ENCODE measurements around the gene AKR1C1.
A peak's percentile ranks its signal among the peaks of the same experiment; 100 is the strongest.
"Not testable (repeated sequence)": the region's sequence is repeated elsewhere in the genome, so short reads cannot be mapped to it uniquely, and the experiment has no call there.

Gene AKR1C1

GRCh38 chr10:5023177-5023805 is 60.1 kb downstream of the AKR1C1 start:
- Histone ChIP-seq H3K27me3 (ENCODE audit: control insufficient read depth in 1 of 2, insufficient read depth in 1 of 2, low read length in 2 of 2) (no peaks in the 10 kb centered on the region), H2BK15ac (ENCODE audit: low read depth, poor library complexity, severe bottlenecking) (no peak overlapping the region), H3K9ac (ENCODE audit: low read length) (no peak overlapping the region), H2AFZ (ENCODE audit: low read depth, low read length) (no peak overlapping the region), H3K4me2 (ENCODE audit: low read length, poor library complexity, severe bottlenecking) (no peak overlapping the region), H3K4ac (ENCODE audit: low read depth in 1 of 2, low read length in 2 of 2) (no peak overlapping the region), H2BK120ac (ENCODE audit: low read depth, low read length) (no peak overlapping the region), H3K14ac (ENCODE audit: low read length in 2 of 2) (no peak overlapping the region), H2AK5ac (ENCODE audit: low read length, severe bottlenecking) (no peak overlapping the region), H3K4me3 (ENCODE audit: insufficient read depth in 1 of 2, low read depth in 1 of 2, low read length in 2 of 2) (no peak overlapping the region), H3K27ac (ENCODE audit: low read length, poor library complexity, severe bottlenecking) (no peak overlapping the region), H3K9me3 (ENCODE audit: control insufficient read depth, low read length) (peaks cover 5% of the 10 kb centered on the region), H2BK5ac (ENCODE audit: low read depth, low read length, poor library complexity, severe bottlenecking) (no peak overlapping the region), H3K18ac (ENCODE audit: low read depth in 1 of 2, low read length in 2 of 2) (no peak overlapping the region), H4K91ac (ENCODE audit: low read length) (no peak overlapping the region), H3K36me3 (ENCODE audit: control insufficient read depth in 1 of 2, insufficient read depth in 2 of 2, low read depth in 1 of 2, low read length in 2 of 2) (no peaks in the 10 kb centered on the region), H3K23ac (ENCODE audit: low read length in 2 of 2) (no peak overlapping the region), H3K79me1 (replicated peaks; ENCODE audit: low read length, poor library complexity, severe bottlenecking) (no peaks in the 10 kb centered on the region), H4K8ac (ENCODE audit: low read length) (no peak overlapping the region), H2BK12ac (ENCODE audit: low read length in 2 of 2) (no peak overlapping the region), H3K4me1 (ENCODE audit: control insufficient read depth, insufficient read depth, low read depth, low read length) (peaks cover 4% of the 10 kb centered on the region)
- WGBS: 59% methylated on average over 4 of the region's 4 CpGs
- no peak for DNase-seq

- H3K18ac ChIP-seq (ENCODE audit: low read depth in 1 of 2, low read length in 2 of 2); H2BK15ac ChIP-seq (ENCODE audit: low read depth, poor library complexity, severe bottlenecking); H3K4me2 ChIP-seq (ENCODE audit: low read length, poor library complexity, severe bottlenecking); H2AFZ ChIP-seq (ENCODE audit: low read depth, low read length); H3K4ac ChIP-seq (ENCODE audit: low read depth in 1 of 2, low read length in 2 of 2); H2BK12ac ChIP-seq (ENCODE audit: low read length in 2 of 2); H3K14ac ChIP-seq (ENCODE audit: low read length in 2 of 2); H4K91ac ChIP-seq (ENCODE audit: low read length); DNase-seq; H3K36me3 ChIP-seq (ENCODE audit: control insufficient read depth in 1 of 2, insufficient read depth in 2 of 2, low read depth in 1 of 2, low read length in 2 of 2); H2BK5ac ChIP-seq (ENCODE audit: low read depth, low read length, poor library complexity, severe bottlenecking); H3K27ac ChIP-seq (ENCODE audit: low read length, poor library complexity, severe bottlenecking); H4K8ac ChIP-seq (ENCODE audit: low read length); H3K27me3 ChIP-seq (ENCODE audit: control insufficient read depth in 1 of 2, insufficient read depth in 1 of 2, low read length in 2 of 2); H2AK5ac ChIP-seq (ENCODE audit: low read length, severe bottlenecking); H2BK120ac ChIP-seq (ENCODE audit: low read depth, low read length); H3K4me1 ChIP-seq (ENCODE audit: control insufficient read depth, insufficient read depth, low read depth, low read length); H3K23ac ChIP-seq (ENCODE audit: low read length in 2 of 2); H3K4me3 ChIP-seq (ENCODE audit: insufficient read depth in 1 of 2, low read depth in 1 of 2, low read length in 2 of 2); H3K79me1 ChIP-seq (replicated peaks; ENCODE audit: low read length, poor library complexity, severe bottlenecking): not testable (repeated sequence)
- H3K9me3 ChIP-seq (ENCODE audit: control insufficient read depth, low read length): peaks cover 13% of the 10 kb centered on the region
- peak overlapping the region; percentile 1 for H3K9ac ChIP-seq (ENCODE audit: low read length)
Measured at GRCh38 chr10:5025461-5025881, 62.3 kb downstream of the AKR1C1 start.

GRCh38 chr10:5030989-5031388 is 67.8 kb downstream of the AKR1C1 start:
- no peak for DNase-seq
- Histone ChIP-seq H3K4me1 (ENCODE audit: control insufficient read depth, insufficient read depth, low read depth, low read length) (peaks cover 6% of the 10 kb centered on the region), H2BK15ac (ENCODE audit: low read depth, poor library complexity, severe bottlenecking) (no peak overlapping the region), H3K4ac (ENCODE audit: low read depth in 1 of 2, low read length in 2 of 2) (no peak overlapping the region), H3K36me3 (ENCODE audit: control insufficient read depth in 1 of 2, insufficient read depth in 2 of 2, low read depth in 1 of 2, low read length in 2 of 2) (no peaks in the 10 kb centered on the region), H3K23ac (ENCODE audit: low read length in 2 of 2) (no peak overlapping the region), H2BK5ac (ENCODE audit: low read depth, low read length, poor library complexity, severe bottlenecking) (no peak overlapping the region), H2AFZ (ENCODE audit: low read depth, low read length) (no peak overlapping the region), H3K79me1 (replicated peaks; ENCODE audit: low read length, poor library complexity, severe bottlenecking) (no peaks in the 10 kb centered on the region), H3K14ac (ENCODE audit: low read length in 2 of 2) (no peak overlapping the region), H3K9me3 (ENCODE audit: control insufficient read depth, low read length) (peaks cover 32% of the 10 kb centered on the region), H2BK120ac (ENCODE audit: low read depth, low read length) (no peak overlapping the region), H3K27me3 (ENCODE audit: control insufficient read depth in 1 of 2, insufficient read depth in 1 of 2, low read length in 2 of 2) (no peaks in the 10 kb centered on the region), H3K27ac (ENCODE audit: low read length, poor library complexity, severe bottlenecking) (no peak overlapping the region), H3K9ac (ENCODE audit: low read length) (no peak overlapping the region), H2BK12ac (ENCODE audit: low read length in 2 of 2) (no peak overlapping the region), H2AK5ac (ENCODE audit: low read length, severe bottlenecking) (no peak overlapping the region), H3K4me2 (ENCODE audit: low read length, poor library complexity, severe bottlenecking) (no peak overlapping the region), H4K91ac (ENCODE audit: low read length) (no peak overlapping the region), H3K4me3 (ENCODE audit: insufficient read depth in 1 of 2, low read depth in 1 of 2, low read length in 2 of 2) (no peak overlapping the region), H3K18ac (ENCODE audit: low read depth in 1 of 2, low read length in 2 of 2) (no peak overlapping the region), H4K8ac (ENCODE audit: low read length) (no peak overlapping the region)
- no CpG with 5 or more reads among the region's 1 CpG for WGBS

GRCh38 chr10:5031588-5031987 is 68.4 kb downstream of the AKR1C1 start:
- not testable (repeated sequence) for H2BK5ac ChIP-seq (ENCODE audit: low read depth, low read length, poor library complexity, severe bottlenecking); H3K14ac ChIP-seq (ENCODE audit: low read length in 2 of 2); H3K79me1 ChIP-seq (replicated peaks; ENCODE audit: low read length, poor library complexity, severe bottlenecking); H3K27ac ChIP-seq (ENCODE audit: low read length, poor library complexity, severe bottlenecking); H4K91ac ChIP-seq (ENCODE audit: low read length); H2BK15ac ChIP-seq (ENCODE audit: low read depth, poor library complexity, severe bottlenecking); H3K36me3 ChIP-seq (ENCODE audit: control insufficient read depth in 1 of 2, insufficient read depth in 2 of 2, low read depth in 1 of 2, low read length in 2 of 2); H3K27me3 ChIP-seq (ENCODE audit: control insufficient read depth in 1 of 2, insufficient read depth in 1 of 2, low read length in 2 of 2); H3K9ac ChIP-seq (ENCODE audit: low read length); H4K8ac ChIP-seq (ENCODE audit: low read length); H3K18ac ChIP-seq (ENCODE audit: low read depth in 1 of 2, low read length in 2 of 2); H2AK5ac ChIP-seq (ENCODE audit: low read length, severe bottlenecking); H3K4me3 ChIP-seq (ENCODE audit: insufficient read depth in 1 of 2, low read depth in 1 of 2, low read length in 2 of 2); H3K23ac ChIP-seq (ENCODE audit: low read length in 2 of 2); DNase-seq; H2BK12ac ChIP-seq (ENCODE audit: low read length in 2 of 2); H2AFZ ChIP-seq (ENCODE audit: low read depth, low read length); H3K4me1 ChIP-seq (ENCODE audit: control insufficient read depth, insufficient read depth, low read depth, low read length); H2BK120ac ChIP-seq (ENCODE audit: low read depth, low read length); H3K4me2 ChIP-seq (ENCODE audit: low read length, poor library complexity, severe bottlenecking); H3K4ac ChIP-seq (ENCODE audit: low read depth in 1 of 2, low read length in 2 of 2)
- H3K9me3 ChIP-seq (ENCODE audit: control insufficient read depth, low read length): peaks cover 29% of the 10 kb centered on the region
- 87% methylated on average over 4 of the region's 4 CpGs for WGBS

Measured in mesenchymal stem cell (in vitro differentiated cells and primary cell).